ENCODE data around the gene KCNJ10.

DNA sequence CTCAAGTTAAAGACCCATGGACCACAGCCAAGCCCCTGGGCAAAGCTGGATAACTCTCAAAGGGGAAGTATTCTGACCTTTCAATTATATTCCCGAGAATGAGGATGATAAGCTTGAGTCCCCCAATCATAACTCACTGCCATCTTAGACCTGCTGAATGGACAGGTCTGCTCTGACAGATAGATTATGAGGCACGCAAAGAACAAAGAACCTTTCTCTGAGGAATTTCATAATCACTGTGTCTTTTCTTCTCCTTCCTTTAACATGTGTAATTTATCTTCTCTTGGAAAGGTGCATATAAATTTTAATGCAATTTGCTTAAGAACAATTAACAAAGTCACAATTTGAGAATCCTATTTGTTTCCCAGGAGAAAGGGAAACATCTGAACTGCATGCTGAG lies 60.2 kb downstream of the KCNJ10 start:
- TF ChIP-seq, protein P1, sequence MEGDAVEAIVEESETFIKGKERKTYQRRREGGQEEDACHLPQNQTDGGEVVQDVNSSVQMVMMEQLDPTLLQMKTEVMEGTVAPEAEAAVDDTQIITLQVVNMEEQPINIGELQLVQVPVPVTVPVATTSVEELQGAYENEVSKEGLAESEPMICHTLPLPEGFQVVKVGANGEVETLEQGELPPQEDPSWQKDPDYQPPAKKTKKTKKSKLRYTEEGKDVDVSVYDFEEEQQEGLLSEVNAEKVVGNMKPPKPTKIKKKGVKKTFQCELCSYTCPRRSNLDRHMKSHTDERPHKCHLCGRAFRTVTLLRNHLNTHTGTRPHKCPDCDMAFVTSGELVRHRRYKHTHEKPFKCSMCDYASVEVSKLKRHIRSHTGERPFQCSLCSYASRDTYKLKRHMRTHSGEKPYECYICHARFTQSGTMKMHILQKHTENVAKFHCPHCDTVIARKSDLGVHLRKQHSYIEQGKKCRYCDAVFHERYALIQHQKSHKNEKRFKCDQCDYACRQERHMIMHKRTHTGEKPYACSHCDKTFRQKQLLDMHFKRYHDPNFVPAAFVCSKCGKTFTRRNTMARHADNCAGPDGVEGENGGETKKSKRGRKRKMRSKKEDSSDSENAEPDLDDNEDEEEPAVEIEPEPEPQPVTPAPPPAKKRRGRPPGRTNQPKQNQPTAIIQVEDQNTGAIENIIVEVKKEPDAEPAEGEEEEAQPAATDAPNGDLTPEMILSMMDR (IDR thresholded peaks at IDR 0.05), result no peak
- no peak for TF ChIP-seq EP300 (IDR thresholded peaks at IDR 0.05)
- no peak for TF ChIP-seq POLR2A (IDR thresholded peaks at IDR 0.05)
